Gastrocnemius medialis (tissue), 4 donors: ENCODE data around the gene ADGRL3. TPM values are rescaled to one million over a fixed set of nuclear protein-coding genes. Genes with fewer than 3 reads are reported as not detected.

Experiments
- ATAC-seq, 2 donors: fragments of 150-250 bp; one replicate each; pipeline ENCODE4 v1.9.1; 2016
- DNase-seq, 2 donors: peaks; one replicate each; pipeline ENCODE4 v3.0.0-alpha.2; 2019
- H3K27ac ChIP-seq, 4 donors: fragments of 200-600 bp; sonication (generic); 1 replicate in 1 of 4; 2 replicates in 3 of 4; pipeline ENCODE4 v1.5.1; 2016 to 2018; ENCODE audit warnings: mild to moderate bottlenecking in 2 of 4, moderate library complexity in 1 of 4
- H3K27me3 ChIP-seq, 3 donors: fragments of 200-600 bp; sonication (generic) in 2 of 3; 1 replicate in 1 of 3; 2 replicates in 2 of 3; pipeline versions ENCODE4 v1.5.1 to v1.6.0; 2016 to 2019; ENCODE audit warnings: mild to moderate bottlenecking in 1 of 3, moderate library complexity in 1 of 3
- H3K36me3 ChIP-seq, 2 donors: fragments of 200-600 bp; sonication (generic) in 1 of 2; one replicate each; pipeline ENCODE4 v1.5.1; 2017 to 2018
- H3K4me1 ChIP-seq, 2 donors: fragments of 200-600 bp; sonication (generic) in 1 of 2; one replicate each; pipeline ENCODE4 v1.5.1; 2016 to 2017; ENCODE audit warnings: mild to moderate bottlenecking in 2 of 2
- H3K4me3 ChIP-seq, 4 donors: fragments of 200-600 bp; sonication (generic) in 3 of 4; 1 replicate in 1 of 4; 2 replicates in 3 of 4; pipeline ENCODE4 v1.5.1; 2016 to 2019; ENCODE audit warnings: mild to moderate bottlenecking in 2 of 4
- H3K9me3 ChIP-seq, 3 donors: fragments of 200-600 bp; sonication (generic) in 2 of 3; 1 replicate in 1 of 3; 2 replicates in 2 of 3; pipeline ENCODE4 v1.5.1; 2016 to 2019
- CTCF ChIP-seq, 5 experiments: fragments of 450-650 bp in 3 of 5; fragments of 200-600 bp in 2 of 5; sonication (generic) in 2 of 5; IDR thresholded peaks in 4 of 5; conservative IDR thresholded peaks in 1 of 5; 1 replicate in 4 of 5; 2 replicates in 1 of 5; pipeline ENCODE4 v1.5.1; 2016 to 2019; ENCODE audit warnings: antibody characterized with exemption in 5 of 5, mild to moderate bottlenecking in 3 of 5, moderate library complexity in 3 of 5
- POLR2A ChIP-seq, 2 donors: fragments of 450-650 bp; IDR thresholded peaks; one replicate each; pipeline ENCODE4 v1.6.1; 2017; ENCODE audit warnings: antibody characterized with exemption in 2 of 2, mild to moderate bottlenecking in 2 of 2, moderate library complexity in 2 of 2
- in situ Hi-C, 4 donors: fragments of 200-750 bp; cut with MboI; loops; one replicate each; pipeline versions ENCODE4 v1.15.0 to v1.8.0; 2017; ENCODE audit warnings: low sequenced_read_pairs in 4 of 4
- intact Hi-C: fragments of 100-400 bp; cut with DNase I; formaldehyde crosslinking; loops from one replicate; pipeline ENCODE4 v1.15.1; 2023; ENCODE audit warnings: low total_unique reads
- total RNA-seq, 4 donors: library from RNA; depleted of rRNA; stranded (reverse); fragments of >200 nt; gene quantifications; one replicate each; pipeline versions ENCODE4 v1.1.0 to v1.2.3, GENCODE V29; 2016

The ADGRL3 gene
- total RNA-seq, 4 donors from 2014 or later, result 0.69 to 2.2 (median 1.1) TPM

- in situ Hi-C loops, result no loop called here
- Histone ChIP-seq H3K27ac (no peak overlapping the region), H3K4me1 (no peaks in the 10 kb centered on the region), H3K36me3 (no peaks in the 10 kb centered on the region), H3K4me3 (no peak overlapping the region), H3K9me3 (no peaks in the 10 kb centered on the region), H3K27me3 (no peaks in the 10 kb centered on the region)
- intact Hi-C loops, result no loop called here
- TF ChIP-seq POLR2A (IDR thresholded peaks at IDR 0.05) (no peak), CTCF (IDR thresholded peaks at IDR 0.05 in 4 of 5, conservative IDR thresholded peaks at IDR 0.05 in 1 of 5) (no peak)
- no peak for ATAC-seq
- DNase-seq, result no peak
Measured at GRCh38 chr4:61527888-61528287, 327.8 kb downstream of the ADGRL3 start.

- Histone ChIP-seq H3K27ac (no peak overlapping the region), H3K4me1 (no peaks in the 10 kb centered on the region), H3K9me3 (no peaks in the 10 kb centered on the region), H3K4me3 (no peak overlapping the region), H3K36me3 (no peaks in the 10 kb centered on the region), H3K27me3 (no peaks in the 10 kb centered on the region)
- intact Hi-C loops (no loop called here), in situ Hi-C loops (no loop called here)
- ATAC-seq, result no peak
- TF ChIP-seq POLR2A (IDR thresholded peaks at IDR 0.05) (no peak), CTCF (IDR thresholded peaks at IDR 0.05 in 4 of 5, conservative IDR thresholded peaks at IDR 0.05 in 1 of 5) (no peak)
- DNase-seq, result no peak
Measured at GRCh38 chr4:61528595-61528994, 328.5 kb downstream of the ADGRL3 start.

- intact Hi-C loops (no loop called here), in situ Hi-C loops (no loop called here)
- Histone ChIP-seq H3K36me3 (no peaks in the 10 kb centered on the region), H3K9me3 (no peaks in the 10 kb centered on the region), H3K4me3 (no peak overlapping the region), H3K4me1 (no peaks in the 10 kb centered on the region), H3K27ac (no peak overlapping the region), H3K27me3 (no peaks in the 10 kb centered on the region)
- TF ChIP-seq POLR2A (IDR thresholded peaks at IDR 0.05) (no peak), CTCF (IDR thresholded peaks at IDR 0.05 in 4 of 5, conservative IDR thresholded peaks at IDR 0.05 in 1 of 5) (no peak)
- ATAC-seq (no peak), DNase-seq (no peak)
Measured at GRCh38 chr4:61531188-61531587, 331.1 kb downstream of the ADGRL3 start.

GRCh38 chr4:61532336-61533000, 332.3 kb downstream of the ADGRL3 start:
- no peaks in the 10 kb centered on the region for H3K27me3 ChIP-seq
- no peak overlapping the region for H3K4me3 ChIP-seq
- in situ Hi-C loops, result no loop called here
- H3K36me3 ChIP-seq, result no peaks in the 10 kb centered on the region
- ATAC-seq (no peak), DNase-seq (no peak)
- TF ChIP-seq CTCF (IDR thresholded peaks at IDR 0.05 in 4 of 5, conservative IDR thresholded peaks at IDR 0.05 in 1 of 5) (no peak), POLR2A (IDR thresholded peaks at IDR 0.05) (no peak)
- H3K4me1 ChIP-seq, result no peaks in the 10 kb centered on the region
- H3K9me3 ChIP-seq, result no peaks in the 10 kb centered on the region
- intact Hi-C loops, result no loop called here
- no peak overlapping the region for H3K27ac ChIP-seq

GRCh38 chr4:61533140-61533539, 333.0 kb downstream of the ADGRL3 start:
- Histone ChIP-seq H3K4me3 (no peak overlapping the region), H3K36me3 (no peaks in the 10 kb centered on the region), H3K27ac (no peak overlapping the region), H3K4me1 (no peaks in the 10 kb centered on the region), H3K9me3 (no peaks in the 10 kb centered on the region), H3K27me3 (no peaks in the 10 kb centered on the region)
- in situ Hi-C loops (no loop called here), intact Hi-C loops (no loop called here)
- DNase-seq (no peak), ATAC-seq (no peak)
- TF ChIP-seq CTCF (IDR thresholded peaks at IDR 0.05 in 4 of 5, conservative IDR thresholded peaks at IDR 0.05 in 1 of 5), result no peak
- TF ChIP-seq POLR2A (IDR thresholded peaks at IDR 0.05), result no peak
